Heart right ventricle (tissue), 16 donors: ENCODE results near the gene TM6SF1. TPM values are rescaled to one million over a fixed set of nuclear protein-coding genes. Genes with fewer than 3 reads are reported as not detected.

Source experiments
- ATAC-seq, 8 donors: fragments of 200-7000 bp; cut with Tn5 transposase; one replicate each; pipeline ENCODE4 v1.9.1; 2020; ENCODE audit warnings: mild to moderate bottlenecking in 8 of 8, moderate library complexity in 8 of 8, moderate number of reproducible peaks in 1 of 8
- DNase-seq, 2 donors: peaks; one replicate each; pipeline ENCODE4 v3.0.0-alpha.2; 2020
- H3K27ac ChIP-seq, 10 donors: fragments of 200-600 bp; sonication (generic) in 2 of 10; one replicate each; pipeline versions ENCODE4 v1.5.0 to v1.8.0; 2020 to 2022; ENCODE audit warnings: mild to moderate bottlenecking in 3 of 10
- H3K27me3 ChIP-seq, 7 donors: fragments of 200-600 bp; one replicate each; pipeline ENCODE4 v1.8.0; 2021 to 2022; ENCODE audit warnings: mild to moderate bottlenecking in 2 of 7
- H3K36me3 ChIP-seq, 9 donors: fragments of 200-600 bp; sonication (generic) in 1 of 9; one replicate each; pipeline versions ENCODE4 v1.5.0 to v1.8.0; 2020 to 2022; ENCODE audit warnings: mild to moderate bottlenecking in 2 of 9
- H3K4me1 ChIP-seq, 9 donors: fragments of 200-600 bp; sonication (generic) in 1 of 9; one replicate each; pipeline versions ENCODE4 v1.5.0 to v1.8.0; 2020 to 2022; ENCODE audit warnings: mild to moderate bottlenecking in 4 of 9
- H3K4me3 ChIP-seq, 10 donors: fragments of 200-600 bp; sonication (generic) in 2 of 10; one replicate each; pipeline versions ENCODE4 v1.5.0 to v1.8.0; 2020 to 2022; ENCODE audit warnings: mild to moderate bottlenecking in 7 of 10, moderate library complexity in 2 of 10
- H3K9me3 ChIP-seq, 11 donors: fragments of 200-600 bp in 10 of 11; sonication (generic) in 2 of 11; one replicate each; pipeline versions ENCODE4 v1.5.0 to v1.8.0; 2013 to 2022; ENCODE audit warnings: mild to moderate bottlenecking in 2 of 11, control low read depth in 1 of 11, moderate library complexity in 1 of 11
- CTCF ChIP-seq, 9 donors: fragments of 200-600 bp; sonication (generic) in 2 of 9; IDR thresholded peaks; one replicate each; pipeline versions ENCODE4 v1.5.0 to v1.8.0; 2021 to 2022; ENCODE audit warnings: antibody characterized with exemption in 9 of 9, mild to moderate bottlenecking in 5 of 9, moderate library complexity in 1 of 9
- WGBS, 2 donors: extraction: QIAGEN DNeasy Blood & Tissue Kit; methylation state at CpG; one replicate each; pipeline ENCODE4 v1.1.7; 2013; ENCODE audit warnings: inconsistent platforms in 1 of 2; 5-methylcytosine and 5-hydroxymethylcytosine counted together
- intact Hi-C, 10 donors: fragments of 100-400 bp; cut with DNase I; formaldehyde crosslinking; loops; one replicate each; pipeline versions ENCODE4 v1.11.1 to v1.14.2; 2022
- long read RNA-seq, 3 donors: library from polyadenylated mRNA; unstranded; transcript quantifications; one replicate each; pipeline ENCODE4 v2.0.0, GENCODE V29; 2020 to 2021
- polyA plus RNA-seq, 2 donors: library from polyadenylated mRNA; stranded (reverse); fragments of 200-250 nt; gene quantifications; one replicate each; pipeline ENCODE4 v1.2.3, GENCODE V29; 2013
- total RNA-seq, 10 donors: library from RNA; stranded (reverse); fragmentation: NEBNext Ultra II Directional in 3 of 10; extraction: Animal tissue kit (Norgen Biotek cat#: 25700) in 3 of 10; gene quantifications; one replicate each; pipeline versions ENCODE4 v1.2.1 to v1.2.4, GENCODE V29; 2021 to 2023
- donor health status: Arrhythmogenic right ventricular cardiomyopathy.
- donor health status: ischemic (EF 13 %, LVEDD 7.1; RV severe dilation, severe dysfunction).
- donor health status: healthy with polysubstance abuse.
- donor health status: DM: no; HTN: yes; CAD: no.
- donor health status: DM: no; HTN: no; CAD: no.
- donor health status: ischemic (EF 25% LVEDD 6.9; RV normal size, moderate dysfunction).
- donor health status: ischemic (EF 25% LVEDD 5.7; RV mildly dilated, moderate dysfunction).
- donor health status: healthy.
- donor health status: DM: yes; HTN: yes; CAD: no.
- donor health status: Ischemic cardiomyopathy.
- donor health status: ischemic (EF 35%, LVEDD 5.7; RV mildly dilated, moderate dysfunction).
- donor health status: nonischemic (EF 11% LVEDD 7.7; RV severe dilation, severe dysfunction).
- donor health status: DM: yes; HTN: yes; CAD: no.
- donor health status: PGD.
- donor health status: ischemic (EF 29% LVEDD 5.4; RV normal size, mild dysfunction).
- donor health status: nonischemic (EF 23%, LVEDD 6.1; RV moderate dilation, normal function).

TM6SF1 gene
- total RNA-seq (1 to 10 TPM; 2.6 to 7.1 (median 4.7) TPM), polyA plus RNA-seq (1 to 10 TPM; 3.1 to 8.8 TPM)
- long read RNA-seq, donor 1, partial matches to known transcripts, result 0 of 8 reads
- long read RNA-seq, donor 1, other reads (novel, unspliced or antisense), result 4 of 8 reads
- long read RNA-seq, donor 2, transcript TM6SF1-202 (10 exons, 2,074 nt), result major isoform, 8 of 10 reads
- long read RNA-seq, donor 2, partial matches to known transcripts, result 0 of 10 reads
- long read RNA-seq, donor 2, other reads (novel, unspliced or antisense), result 2 of 10 reads
- long read RNA-seq, donor 3, transcript TM6SF1-202 (10 exons, 2,074 nt), result major isoform, 15 of 23 reads
- long read RNA-seq, donor 3, partial matches to known transcripts, result 2 of 23 reads
- long read RNA-seq, donor 3, other reads (novel, unspliced or antisense), result 6 of 23 reads

GRCh38 chr15:83106994-83107840, at the start of gene TM6SF1:
Gene TM6SF1, plus strand, starts transcription at chr15:83107645. Its CDS starts 36 bp downstream, at chr15:83107681.
- peak in 3 of 9 donors; percentile 8 to 23 (median 12) for TF ChIP-seq CTCF (IDR thresholded peaks at IDR 0.05)
- DNase-seq, result peak; percentile 15 to 41
- Histone ChIP-seq H3K27ac (peak within 1 kb of the TSS; percentile 41 to 90 (median 73)), H3K4me3 (peak within 1 kb of the TSS; percentile 39 to 74 (median 64)), H3K9me3 (no peaks in the 10 kb centered on the region), H3K4me1 (peaks cover 0 to 46% (median 23%) of the 10 kb centered on the region in 9 donors), H3K27me3 (peaks cover 0 to 34% (median 9%) of the 10 kb centered on the region in 7 donors), H3K36me3 (no peaks in the 10 kb centered on the region)
- WGBS, 2 donors, result 1% methylated on average over 62 to 97 of the region's 97 CpGs
- intact Hi-C loops, result loop anchor here in 4 of 10 donors (5.0 to 10.0 kb wide), 2 partner anchors 40 to 92 kb away; partner anchors contain the start of genes BTBD1 (in 3 of the 4) and C15orf40 (in 1 of the 4)
- ATAC-seq, result peak; percentile 18 to 53 (median 48)

GRCh38 chr15:83057696-83058376, 49.6 kb upstream of the TM6SF1 start:
- TF ChIP-seq CTCF (IDR thresholded peaks at IDR 0.05), result no peak
- Histone ChIP-seq H3K27me3 (no peaks in the 10 kb centered on the region), H3K27ac (peak overlapping the region in 7 of 10 donors; percentile 1 to 53 (median 24)), H3K4me3 (peak overlapping the region in 1 of 10 donors; percentile 9), H3K4me1 (peaks cover 9 to 55% (median 42%) of the 10 kb centered on the region in 9 donors), H3K9me3 (no peaks in the 10 kb centered on the region), H3K36me3 (peaks cover 0 to 51% (median 23%) of the 10 kb centered on the region in 9 donors)
- DNase-seq (peak in 1 of 2 donors; percentile 28), ATAC-seq (peak; percentile 41 to 88 (median 81))
- intact Hi-C loops, result no loop called here
- WGBS, 2 donors, result 27 to 29% methylated on average over 7 of the region's 7 CpGs

- Histone ChIP-seq H3K36me3 (peaks cover 0 to 16% (median 0%) of the 10 kb centered on the region in 9 donors), H3K27me3 (no peaks in the 10 kb centered on the region), H3K27ac (no peak overlapping the region), H3K4me3 (no peak overlapping the region), H3K4me1 (peaks cover 14 to 88% (median 70%) of the 10 kb centered on the region in 9 donors), H3K9me3 (no peaks in the 10 kb centered on the region)
- TF ChIP-seq CTCF (IDR thresholded peaks at IDR 0.05), result no peak
- intact Hi-C loops, result loop anchor here in 2 of 10 donors (10.0 kb wide), 2 partner anchors 47 to 143 kb away; partner anchors contain the start of genes C15orf40 (in 2 of the 2) and HDGFL3 (in 2 of the 2)
- ATAC-seq (no peak), DNase-seq (no peak)
- WGBS, 2 donors, result 33 to 53% methylated on average over 2 of the region's 2 CpGs
These were observed 45.8 kb upstream of the TM6SF1 start for GRCh38 chr15:83061680-83062079.
